Loucy (cell line): ENCODE measurements around the gene NACA.

Source experiments
- CTCF ChIP-seq: fragments of 200-600 bp; sonication (generic); conservative IDR thresholded peaks from 2 replicates; pipeline ENCODE4 v1.5.1; 2014; ENCODE audit warnings: mild to moderate bottlenecking, antibody characterized with exemption, low read length
- EZH2phosphoT487 ChIP-seq: fragments of 200-600 bp; IDR thresholded peaks from 2 replicates; pipeline ENCODE4 v1.6.1; 2018; ENCODE audit warnings: antibody characterized with exemption, mild to moderate bottlenecking, moderate library complexity, borderline replicate concordance

DNA sequence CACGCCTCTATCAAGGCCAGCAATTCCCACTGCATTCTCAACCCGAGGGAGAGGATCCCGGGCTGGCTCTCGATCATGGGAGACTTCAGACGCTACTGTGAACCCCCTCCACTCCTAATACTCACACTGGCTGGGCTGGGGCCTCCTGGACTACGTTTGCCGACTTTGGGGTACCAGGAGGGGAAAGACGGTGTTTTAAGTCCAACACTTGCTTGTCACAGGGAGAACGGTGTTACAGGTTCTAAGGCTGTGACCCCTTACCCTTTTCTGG, 463 bp downstream of the NACA start:
- TF ChIP-seq CTCF = no peak
- TF ChIP-seq EZH2phosphoT487 = no peak
